GF-D8 (cell line): Measurements from ENCODE around the gene MTMR10.

Experiments used
- DNase-seq: peaks from one replicate; lab custom pipeline; 2025; lab: John Stamatoyannopoulos, UW

MTMR10 gene

GRCh38 chr15:31012455-31012854 lies 21.0 kb upstream of the MTMR10 start:
- DNase-seq, result no peak

- no peak for DNase-seq
Measured at GRCh38 chr15:31010036-31010435, 18.6 kb upstream of the MTMR10 start.

- no peak for DNase-seq
Measured at GRCh38 chr15:31005660-31006059, 14.2 kb upstream of the MTMR10 start.

GRCh38 chr15:31004220-31004733 lies 12.8 kb upstream of the MTMR10 start:
- DNase-seq, result peak; percentile 37

- no peak for DNase-seq
Measured at GRCh38 chr15:31001702-31002101, 10.3 kb upstream of the MTMR10 start.

GRCh38 chr15:30999729-31000128 lies 8.3 kb upstream of the MTMR10 start:
- DNase-seq, result no peak

GRCh38 chr15:30997270-30997669 lies 5.8 kb upstream of the MTMR10 start:
- no peak for DNase-seq

GRCh38 chr15:30992249-30992864 lies 929 bp upstream of the MTMR10 start:
- DNase-seq, result no peak

GRCh38 chr15:30990446-30991254 lies 778 bp downstream of the MTMR10 start:
- DNase-seq, result no peak

- DNase-seq, result no peak
Measured at GRCh38 chr15:30990036-30990435, 1.4 kb downstream of the MTMR10 start.

- no peak for DNase-seq
Measured at GRCh38 chr15:30985081-30985531, 6.3 kb downstream of the MTMR10 start.

GRCh38 chr15:30984542-30984941 lies 6.9 kb downstream of the MTMR10 start:
- DNase-seq, result no peak

GRCh38 chr15:30984118-30984517 lies 7.3 kb downstream of the MTMR10 start:
- no peak for DNase-seq

- DNase-seq, result no peak
Measured at GRCh38 chr15:30979457-30979856, 12.0 kb downstream of the MTMR10 start.

- DNase-seq, result no peak
Measured at GRCh38 chr15:30978328-30978727, 13.1 kb downstream of the MTMR10 start.

- no peak for DNase-seq
Measured at GRCh38 chr15:30974112-30974511, 17.3 kb downstream of the MTMR10 start.

GRCh38 chr15:30973379-30973778 lies 18.0 kb downstream of the MTMR10 start:
- DNase-seq, result no peak

GRCh38 chr15:30969724-30970123 lies 21.7 kb downstream of the MTMR10 start:
- DNase-seq, result no peak

- no peak for DNase-seq
Measured at GRCh38 chr15:30963681-30964080, 27.7 kb downstream of the MTMR10 start.

- no peak for DNase-seq
Measured at GRCh38 chr15:30962659-30963058, 28.8 kb downstream of the MTMR10 start.

GRCh38 chr15:30962079-30962478 lies 29.3 kb downstream of the MTMR10 start:
- no peak for DNase-seq

- DNase-seq, result no peak
Measured at GRCh38 chr15:30958219-30958618, 33.2 kb downstream of the MTMR10 start.
